ENCODE measurements around the gene ABCD3.
A peak's percentile ranks its signal among the peaks of the same experiment; 100 is the strongest.

Gene ABCD3

DNA sequence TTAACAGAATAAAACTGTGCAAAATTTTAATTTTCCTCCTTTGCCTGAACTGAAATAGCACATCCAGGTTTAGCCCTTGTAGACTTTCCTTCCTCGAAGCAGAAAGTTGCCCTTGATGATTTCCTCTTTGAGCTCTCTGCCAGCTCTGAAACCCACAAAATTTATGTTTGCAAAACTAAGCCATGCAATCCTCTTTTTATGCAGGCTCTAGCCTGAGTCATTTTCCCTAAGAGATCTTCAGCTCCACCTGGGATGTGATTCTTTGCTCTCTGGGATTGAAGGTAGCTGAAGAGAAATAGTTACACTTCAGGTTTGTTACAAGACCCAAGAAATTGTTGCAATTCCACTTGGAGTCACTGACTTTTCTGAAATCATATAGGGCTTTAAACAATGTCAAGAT, 124.8 kb downstream of the ABCD3 start:
- Histone ChIP-seq H3K27me3 (replicated peaks) (no peaks in the 10 kb centered on the region), H3K4me3 (ENCODE audit: low read depth, low read length) (no peak overlapping the region), H3K36me3 (replicated peaks) (no peaks in the 10 kb centered on the region), H3K27ac (no peak overlapping the region)
- TF ChIP-seq, protein P1, sequence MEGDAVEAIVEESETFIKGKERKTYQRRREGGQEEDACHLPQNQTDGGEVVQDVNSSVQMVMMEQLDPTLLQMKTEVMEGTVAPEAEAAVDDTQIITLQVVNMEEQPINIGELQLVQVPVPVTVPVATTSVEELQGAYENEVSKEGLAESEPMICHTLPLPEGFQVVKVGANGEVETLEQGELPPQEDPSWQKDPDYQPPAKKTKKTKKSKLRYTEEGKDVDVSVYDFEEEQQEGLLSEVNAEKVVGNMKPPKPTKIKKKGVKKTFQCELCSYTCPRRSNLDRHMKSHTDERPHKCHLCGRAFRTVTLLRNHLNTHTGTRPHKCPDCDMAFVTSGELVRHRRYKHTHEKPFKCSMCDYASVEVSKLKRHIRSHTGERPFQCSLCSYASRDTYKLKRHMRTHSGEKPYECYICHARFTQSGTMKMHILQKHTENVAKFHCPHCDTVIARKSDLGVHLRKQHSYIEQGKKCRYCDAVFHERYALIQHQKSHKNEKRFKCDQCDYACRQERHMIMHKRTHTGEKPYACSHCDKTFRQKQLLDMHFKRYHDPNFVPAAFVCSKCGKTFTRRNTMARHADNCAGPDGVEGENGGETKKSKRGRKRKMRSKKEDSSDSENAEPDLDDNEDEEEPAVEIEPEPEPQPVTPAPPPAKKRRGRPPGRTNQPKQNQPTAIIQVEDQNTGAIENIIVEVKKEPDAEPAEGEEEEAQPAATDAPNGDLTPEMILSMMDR (IDR thresholded peaks at IDR 0.05; ENCODE audit: low read depth, low read length, missing control alignments) = no peak
- no peak for DNase-seq
- in situ Hi-C loops (cut with HindIII; ENCODE audit: low pct_ligation_motif_present, low sequenced_read_pairs) = loop anchor here (25.0 kb wide), 1 partner anchor 244 kb away; no protein-coding TSS in a partner anchor

DNA sequence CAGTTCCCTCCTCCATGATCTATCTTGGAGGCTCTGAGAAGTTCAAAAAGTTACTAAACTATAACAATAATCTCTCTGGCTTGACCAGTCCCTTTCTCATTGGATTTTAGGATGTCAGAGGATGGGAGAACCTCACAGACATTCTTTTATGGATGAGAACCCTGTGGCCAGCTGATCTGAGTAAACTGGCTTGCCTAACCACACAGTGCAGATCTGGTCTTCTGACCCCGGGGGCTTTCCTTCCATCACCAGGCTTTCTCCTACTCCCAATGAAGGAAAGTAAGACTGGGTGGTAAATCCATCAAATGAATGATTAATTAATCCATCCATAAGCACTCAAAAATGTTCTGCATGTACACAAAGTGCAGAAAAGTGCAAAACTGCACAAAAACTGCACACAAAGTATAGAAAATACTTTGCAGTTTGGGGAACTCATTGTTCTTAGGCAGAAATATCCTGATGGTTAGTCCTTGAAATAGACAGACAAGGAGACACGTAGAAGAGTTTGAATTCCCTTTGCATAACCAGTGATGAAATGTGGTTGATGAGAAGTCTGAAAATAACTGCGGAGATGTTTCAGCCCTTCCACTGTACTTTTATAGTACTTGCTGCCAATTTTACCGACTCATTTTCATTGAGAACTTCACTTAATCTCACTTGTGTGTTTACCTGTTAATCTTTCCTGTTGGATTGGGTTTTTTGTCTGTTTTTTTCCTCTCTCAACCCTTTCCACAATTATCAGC, 125.9 kb downstream of the ABCD3 start:
- Histone ChIP-seq H3K4me3 (ENCODE audit: low read depth, low read length) (no peak overlapping the region), H3K27me3 (replicated peaks) (no peaks in the 10 kb centered on the region), H3K36me3 (replicated peaks) (no peaks in the 10 kb centered on the region), H3K27ac (peak overlapping the region; percentile 39)
- in situ Hi-C loops (cut with HindIII; ENCODE audit: low pct_ligation_motif_present, low sequenced_read_pairs) = loop anchor here (25.0 kb wide), 1 partner anchor 243 kb away; no protein-coding TSS in a partner anchor
- peak; percentile 42 for DNase-seq
- TF ChIP-seq, protein P1 (IDR thresholded peaks at IDR 0.05; ENCODE audit: low read depth, low read length, missing control alignments) = no peak

DNA sequence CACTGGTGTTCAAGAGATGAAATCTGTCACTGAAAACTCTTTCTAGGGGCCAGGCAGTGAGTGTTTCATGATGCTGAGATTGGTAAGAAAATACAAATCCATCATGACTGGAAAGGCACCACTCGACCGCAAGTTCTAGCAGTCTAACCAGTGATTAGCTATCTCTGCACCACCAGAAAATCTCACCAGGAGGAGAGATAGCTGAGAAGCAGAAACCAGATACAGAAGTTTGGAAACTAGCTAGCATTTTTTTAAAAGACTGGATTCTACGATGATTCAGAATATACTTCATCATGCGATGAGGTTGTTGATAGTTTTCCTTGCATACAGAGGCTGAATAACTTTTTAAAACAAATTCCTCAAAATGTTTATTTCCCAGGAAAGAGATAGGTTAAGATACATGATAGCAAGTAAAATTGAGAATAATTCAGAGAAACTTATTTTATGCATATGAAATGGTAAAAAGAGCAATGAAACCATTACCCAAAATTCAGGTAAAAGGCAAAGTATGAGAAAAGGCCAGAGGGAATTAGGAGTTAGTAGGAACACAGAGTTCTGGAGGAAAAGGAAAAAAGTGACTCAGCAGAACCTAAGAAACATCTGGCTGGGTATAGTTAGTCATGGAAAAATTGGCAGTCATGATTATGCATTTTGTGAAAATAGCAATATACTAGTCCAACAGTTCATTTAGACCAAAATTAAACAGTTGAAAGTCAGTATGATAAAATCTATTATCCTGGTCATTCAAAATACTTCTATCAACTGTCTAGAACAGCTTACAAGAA, 126.7 kb downstream of the ABCD3 start:
- peak; percentile 62 for DNase-seq
- Histone ChIP-seq H3K27me3 (replicated peaks) (no peaks in the 10 kb centered on the region), H3K4me3 (ENCODE audit: low read depth, low read length) (no peak overlapping the region), H3K27ac (peak overlapping the region; percentile 39), H3K36me3 (replicated peaks) (no peaks in the 10 kb centered on the region)
- in situ Hi-C loops (cut with HindIII; ENCODE audit: low pct_ligation_motif_present, low sequenced_read_pairs) = loop anchor here (25.0 kb wide), 1 partner anchor 242 kb away; no protein-coding TSS in a partner anchor
- TF ChIP-seq, protein P1 (IDR thresholded peaks at IDR 0.05; ENCODE audit: low read depth, low read length, missing control alignments) = peak; percentile 41

DNA sequence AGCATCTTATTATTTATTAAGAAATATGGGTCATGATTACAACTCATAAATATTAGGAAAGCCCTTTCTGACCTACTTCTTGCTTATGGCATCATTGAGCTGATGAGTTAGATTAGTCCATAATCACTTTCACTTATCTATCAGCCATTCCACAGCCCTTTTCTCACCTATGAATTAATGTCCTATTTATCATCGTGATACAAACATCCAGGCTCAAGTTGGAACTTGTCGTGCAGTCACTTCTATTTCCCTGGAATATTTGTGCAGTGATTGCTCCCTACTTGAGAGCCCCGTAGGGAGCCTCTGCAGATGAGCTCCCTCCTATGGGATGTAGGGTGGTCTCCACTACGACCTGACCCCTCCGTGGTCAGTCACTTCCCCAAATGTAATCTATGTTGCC, 131.5 kb downstream of the ABCD3 start:
- TF ChIP-seq, protein P1 (IDR thresholded peaks at IDR 0.05; ENCODE audit: low read depth, low read length, missing control alignments) = no peak
- Histone ChIP-seq H3K36me3 (replicated peaks) (no peaks in the 10 kb centered on the region), H3K27me3 (replicated peaks) (no peaks in the 10 kb centered on the region), H3K27ac (no peak overlapping the region), H3K4me3 (ENCODE audit: low read depth, low read length) (no peak overlapping the region)
- DNase-seq = no peak
- in situ Hi-C loops (cut with HindIII; ENCODE audit: low pct_ligation_motif_present, low sequenced_read_pairs) = loop anchor here (25.0 kb wide), 1 partner anchor 238 kb away; no protein-coding TSS in a partner anchor

DNA sequence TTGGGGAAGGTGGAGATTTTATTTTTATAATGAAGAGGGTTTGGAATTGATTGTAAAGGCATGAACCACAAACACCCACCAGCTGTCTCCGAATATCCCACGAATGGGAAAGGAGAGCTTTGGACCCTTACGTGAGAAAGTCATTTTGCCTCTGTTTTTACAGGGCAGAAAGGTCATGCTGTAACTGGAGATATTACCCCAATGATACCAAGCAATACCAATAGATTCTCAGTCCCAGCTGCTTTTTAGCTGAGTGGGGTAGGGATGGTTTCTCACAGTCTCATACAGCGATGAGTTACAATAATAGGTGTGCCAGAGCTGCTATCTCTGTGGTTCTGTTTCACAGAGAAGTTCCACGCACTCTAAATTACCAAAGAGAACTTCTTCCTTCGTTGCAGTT, 132.2 kb downstream of the ABCD3 start:
- no peaks in the 10 kb centered on the region for H3K27me3 ChIP-seq (replicated peaks)
- no peak overlapping the region for H3K4me3 ChIP-seq (ENCODE audit: low read depth, low read length)
- no peaks in the 10 kb centered on the region for H3K36me3 ChIP-seq (replicated peaks)
- TF ChIP-seq, protein P1 (IDR thresholded peaks at IDR 0.05; ENCODE audit: low read depth, low read length, missing control alignments) = no peak
- DNase-seq = no peak
- in situ Hi-C loops (cut with HindIII; ENCODE audit: low pct_ligation_motif_present, low sequenced_read_pairs) = no loop called here
- no peak overlapping the region for H3K27ac ChIP-seq

All from brain microvascular endothelial cell (primary cell).